GM18907 (cell line): ENCODE results near the gene OR4A15.

Experiments used
- ATAC-seq: cut with Tn5 transposase; IDR thresholded peaks from one replicate; pipeline ENCODE4 v1.9.1; 2021; ENCODE audit warnings: mild to moderate bottlenecking, moderate library complexity; ENCODE audit not compliant: unreplicated experiment

The OR4A15 gene

DNA sequence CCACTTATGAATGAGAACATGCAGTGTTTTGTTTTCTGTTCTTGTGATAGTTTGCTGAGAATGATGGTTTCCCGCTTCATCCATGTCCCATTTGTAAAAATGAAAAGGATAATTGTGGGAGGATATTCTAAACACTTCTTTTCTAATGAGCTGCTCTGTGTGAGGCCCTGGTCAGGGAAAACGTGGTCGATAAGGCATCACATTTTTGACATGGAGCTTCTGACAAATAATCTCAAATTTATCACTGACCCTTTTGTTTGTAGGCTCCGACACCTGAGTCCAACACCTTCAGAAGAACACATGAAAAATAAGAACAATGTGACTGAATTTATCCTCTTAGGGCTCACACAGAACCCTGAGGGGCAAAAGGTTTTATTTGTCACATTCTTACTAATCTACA, at the start of gene OR4A15:
OR4A15 (plus strand) TSS at position 301 of the 400 bp plus-strand sequence; CDS start at position 301, 0 bp downstream.
- ATAC-seq = no peak

DNA sequence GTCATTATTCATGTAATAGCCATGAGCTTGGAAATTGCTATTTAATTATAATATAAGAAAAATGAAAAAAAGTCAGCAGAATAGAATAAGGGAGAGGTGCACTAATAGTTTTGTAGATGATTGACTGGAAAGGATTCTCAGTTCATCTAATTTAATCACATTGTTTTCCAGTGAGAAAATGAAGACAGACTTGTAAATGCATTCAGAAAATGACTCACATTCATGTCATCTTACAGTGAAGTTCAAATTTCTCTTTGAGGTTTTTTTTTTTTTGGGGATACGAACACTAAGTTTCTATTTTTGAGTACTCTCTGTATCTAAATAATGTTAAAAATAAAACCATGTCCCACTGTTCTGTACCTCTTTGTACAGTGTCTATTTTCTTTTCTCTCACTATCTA, 43.3 kb upstream of the OR4A15 start:
- ATAC-seq = no peak

DNA sequence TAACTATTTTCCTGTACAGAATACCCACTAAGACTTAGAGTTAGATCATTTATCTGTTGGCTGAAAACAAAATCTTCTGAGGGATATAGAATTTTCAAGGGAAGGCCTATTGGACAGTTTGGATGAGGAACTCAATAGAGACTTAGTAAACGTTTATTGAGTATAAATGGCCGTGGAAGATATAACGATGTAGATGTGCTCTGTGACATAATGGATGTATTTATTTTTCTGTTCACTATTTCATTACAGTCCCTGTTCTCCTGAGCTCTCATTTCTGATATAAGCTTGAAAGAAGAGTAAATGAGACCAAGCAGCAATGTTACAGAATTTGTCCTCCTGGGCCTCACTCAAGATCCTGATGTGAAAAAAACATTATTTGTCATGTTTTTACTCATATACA, 24.9 kb upstream of the OR4A15 start, which contains the start of gene OR4A16:
OR4A16 (plus strand) TSS at position 301 of the 400 bp plus-strand sequence; CDS start at position 301, 0 bp downstream.
- no peak for ATAC-seq

DNA sequence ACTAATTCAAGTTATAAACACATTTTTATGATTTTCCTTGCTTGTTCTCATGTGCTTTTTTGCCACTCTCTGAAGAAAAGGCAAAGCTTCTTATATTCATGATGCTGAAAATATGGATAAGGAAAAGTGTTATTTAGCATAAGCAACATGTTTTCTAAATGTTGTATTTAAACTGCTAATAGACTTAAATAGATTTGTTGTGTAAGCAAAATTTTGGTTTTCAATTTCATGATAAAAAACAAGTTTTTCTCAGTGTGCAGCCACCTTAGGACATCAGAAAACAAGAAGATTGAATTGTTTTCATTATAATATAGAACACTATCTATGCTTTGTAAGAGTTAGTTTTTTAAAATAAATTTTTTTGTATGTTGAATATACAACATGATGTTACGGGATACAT, 22.5 kb upstream of the OR4A15 start:
- ATAC-seq = no peak

DNA sequence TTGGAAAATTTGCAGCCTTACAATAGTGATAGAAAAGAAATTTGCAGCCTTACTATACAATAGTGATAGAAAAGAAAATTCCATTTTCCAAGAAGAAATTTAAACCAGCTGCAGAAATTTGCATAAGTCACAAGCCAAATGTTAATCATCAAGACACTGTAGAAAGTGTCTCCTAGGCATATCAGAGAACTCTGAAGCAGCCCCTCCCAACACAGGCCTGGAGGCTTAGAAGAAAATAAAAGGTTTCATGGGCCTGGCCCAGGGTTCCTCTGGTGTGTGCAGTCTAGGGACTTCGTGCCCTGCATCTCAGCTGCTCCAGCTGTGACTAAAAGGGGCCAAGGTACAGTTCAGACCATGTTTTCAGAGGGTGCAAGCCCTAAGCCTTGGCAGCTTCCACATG, 18.7 kb upstream of the OR4A15 start:
- ATAC-seq = no peak

DNA sequence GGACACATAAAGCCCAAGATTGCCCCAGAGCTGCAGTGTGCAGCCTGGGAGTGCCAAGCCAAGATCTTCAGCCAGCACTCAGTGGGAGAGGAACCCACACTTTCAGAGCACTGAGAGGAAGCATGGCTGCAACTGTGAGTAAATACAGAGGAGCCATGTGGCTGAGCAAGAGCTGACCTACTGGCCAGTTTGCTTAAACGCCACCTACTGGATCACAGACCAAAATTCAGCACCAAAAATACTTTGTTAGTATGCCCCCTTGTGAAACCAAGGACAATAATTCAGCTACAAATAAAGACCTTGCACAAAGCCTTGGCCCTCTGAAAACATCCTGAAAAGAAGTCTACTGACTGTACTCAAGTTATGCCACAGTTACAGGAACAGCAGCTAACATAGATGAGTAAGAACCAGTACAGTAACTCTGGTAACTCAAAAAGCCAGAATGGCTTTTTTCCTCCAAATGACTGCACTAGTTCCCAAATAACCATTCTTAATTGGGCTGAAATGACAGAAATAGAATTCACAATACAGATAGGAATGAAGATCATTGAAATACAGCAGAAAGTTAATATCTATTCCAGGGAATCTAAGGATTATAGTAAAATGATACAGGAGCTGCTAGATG, 10.1 kb upstream of the OR4A15 start:
- ATAC-seq = no peak

DNA sequence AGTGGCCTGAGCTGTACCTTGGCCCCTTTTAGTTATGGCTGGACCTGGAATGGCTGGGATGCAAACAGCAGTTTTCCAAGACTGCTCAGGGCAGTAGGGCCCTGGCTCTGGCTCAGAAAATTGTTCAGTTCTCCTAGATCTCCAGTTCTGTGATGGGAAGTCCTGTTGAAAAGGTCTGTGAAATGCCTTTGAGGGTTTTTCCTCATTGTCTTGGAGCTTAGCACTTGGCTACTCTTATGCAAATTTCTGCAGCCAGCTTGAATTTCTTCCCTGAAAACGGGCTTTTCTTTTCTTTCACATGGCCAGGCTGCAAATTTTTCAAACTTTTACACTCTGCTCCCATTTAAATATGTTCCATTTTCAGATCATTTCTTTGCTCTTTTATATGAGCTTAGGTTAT, 33.2 kb downstream of the OR4A15 start:
- no peak for ATAC-seq
